IMR-90 (cell line): ENCODE data around the gene INHBE. TPM values are rescaled to one million over a fixed set of nuclear protein-coding genes. Genes with fewer than 3 reads are reported as not detected.
A peak's percentile ranks its signal among the peaks of the same experiment; 100 is the strongest.

Experiments
- ATAC-seq: fragments of 200-7000 bp; cut with Tn5 transposase; 2 replicates; pipeline ENCODE4 v1.9.1; 2020; ENCODE audit warnings: low read depth, mild to moderate bottlenecking, moderate library complexity
- BruUV-seq: library from RNA; stranded (reverse); fragments of 400-500 nt; replicated peaks from 2 replicates; lab custom pipeline; 2021; lab: Mats Ljungman, UMichigan
- CTCF ChIA-PET: fragments of 300-600 bp; formaldehyde crosslinking; extraction: SDS; loops from one replicate; lab custom pipeline; 2021; ENCODE audit warnings: antibody characterized with exemption; lab: Yijun Ruan, JAX
- POLR2A ChIA-PET: fragments of 300-600 bp; sonication (Branson Sonifier 250); formaldehyde crosslinking; loops from one replicate; lab custom pipeline; 2022; ENCODE audit warnings: antibody characterized with exemption; ENCODE audit not compliant: unreplicated experiment; lab: Charles Lee
- DNase-seq: peaks from one replicate; pipeline ENCODE4 v3.0.0; 2013
- H2AFZ ChIP-seq: replicated peaks from 2 replicates; pipeline ENCODE3; 2013; ENCODE audit warnings: low read length, mild to moderate bottlenecking; ENCODE audit not compliant: poor library complexity
- H2AK5ac ChIP-seq: 2 replicates; pipeline ENCODE4 v1.6.1; 2013; ENCODE audit warnings: low read depth, low read length, inconsistent platforms
- H2AK9ac ChIP-seq: replicated peaks from 2 replicates; pipeline ENCODE3; 2013; ENCODE audit warnings: mild to moderate bottlenecking, low read depth, low read length, moderate library complexity; ENCODE audit not compliant: poor library complexity
- H2BK120ac ChIP-seq: 2 replicates; pipeline ENCODE4 v1.6.1; 2013; ENCODE audit warnings: low read depth, low read length, inconsistent platforms
- H2BK15ac ChIP-seq: 3 replicates; pipeline ENCODE4 v1.6.1; 2013; ENCODE audit warnings: low read depth, low read length, inconsistent platforms
- H2BK20ac ChIP-seq: 2 replicates; pipeline ENCODE4 v1.6.1; 2013; ENCODE audit warnings: low read depth, mild to moderate bottlenecking, inconsistent platforms, low read length, moderate library complexity
- H2BK5ac ChIP-seq: 2 replicates; pipeline ENCODE4 v1.6.1; 2013; ENCODE audit warnings: mild to moderate bottlenecking, low read depth, low read length, inconsistent platforms; ENCODE audit not compliant: poor library complexity, severe bottlenecking
- H3K14ac ChIP-seq: replicated peaks from 2 replicates; pipeline ENCODE4 v1.6.1; 2013; ENCODE audit warnings: low read depth, low read length, inconsistent platforms
- H3K18ac ChIP-seq: 2 replicates; pipeline ENCODE4 v1.6.1; 2013; ENCODE audit warnings: low read depth, low read length, control low read depth
- H3K23ac ChIP-seq: 2 replicates; pipeline ENCODE4 v1.6.1; 2013; ENCODE audit warnings: low read depth, low read length, inconsistent platforms
- H3K27ac ChIP-seq: 2 replicates; pipeline ENCODE4 v1.5.1; 2013; ENCODE audit warnings: mild to moderate bottlenecking, control low read depth, low read length; ENCODE audit not compliant: insufficient read depth
- H3K27me3 ChIP-seq: 2 replicates; pipeline ENCODE4 v1.6.1; 2013; ENCODE audit warnings: low read length; ENCODE audit not compliant: control insufficient read depth, insufficient read depth
- H3K36me3 ChIP-seq: 2 replicates; pipeline ENCODE4 v1.6.1; 2013; ENCODE audit warnings: low read length, mixed read lengths; ENCODE audit not compliant: control insufficient read depth, insufficient read depth
- H3K4ac ChIP-seq: 2 replicates; pipeline ENCODE4 v1.6.1; 2013; ENCODE audit warnings: low read depth, low read length, inconsistent platforms
- H3K4me1 ChIP-seq: 2 replicates; pipeline ENCODE4 v1.6.1; 2013; ENCODE audit warnings: low read length, mixed read lengths; ENCODE audit not compliant: control insufficient read depth, insufficient read depth
- H3K4me2 ChIP-seq: 2 replicates; pipeline ENCODE4 v1.6.1; 2013; ENCODE audit warnings: low read depth, mild to moderate bottlenecking, control low read depth, low read length, moderate library complexity
- H3K4me3 ChIP-seq: 2 replicates; pipeline ENCODE4 v1.5.1; 2013; ENCODE audit warnings: low read depth, mild to moderate bottlenecking, control low read depth, low read length, moderate library complexity; ENCODE audit not compliant: insufficient read depth
- H3K56ac ChIP-seq: 2 replicates; pipeline ENCODE4 v1.6.1; 2013; ENCODE audit warnings: low read length, inconsistent platforms; ENCODE audit not compliant: insufficient read depth; ENCODE audit errors: extremely low read depth
- H3K79me1 ChIP-seq, 2 experiments: 2 replicates each; pipeline ENCODE4 v1.6.1; 2013; ENCODE audit warnings: low read length in 2 of 2, inconsistent platforms in 1 of 2, low read depth in 1 of 2
- H3K9ac ChIP-seq: 2 replicates; pipeline ENCODE4 v1.6.1; 2013; ENCODE audit warnings: low read depth, low read length, control low read depth
- H3K9me1 ChIP-seq: 2 replicates; pipeline ENCODE4 v1.6.1; 2013; ENCODE audit warnings: low read length, inconsistent platforms; ENCODE audit not compliant: insufficient read depth
- H3K9me3 ChIP-seq: 2 replicates; pipeline ENCODE4 v1.6.1; 2013; ENCODE audit warnings: low read length; ENCODE audit not compliant: control insufficient read depth, insufficient read depth
- H4K20me1 ChIP-seq: 2 replicates; pipeline ENCODE4 v1.6.1; 2013; ENCODE audit warnings: low read length, inconsistent platforms; ENCODE audit not compliant: insufficient read depth
- H4K5ac ChIP-seq: 2 replicates; pipeline ENCODE4 v1.6.1; 2013; ENCODE audit warnings: mild to moderate bottlenecking, low read depth, low read length, control low read depth
- H4K8ac ChIP-seq, 2 experiments: 2 replicates each; pipeline ENCODE4 v1.6.1; 2013; ENCODE audit warnings: low read depth in 2 of 2, low read length in 2 of 2, control low read depth in 1 of 2, inconsistent platforms in 1 of 2
- H4K91ac ChIP-seq: 2 replicates; pipeline ENCODE4 v1.6.1; 2013; ENCODE audit warnings: low read depth, low read length, inconsistent platforms; ENCODE audit not compliant: insufficient read depth
- BHLHE40 ChIP-seq: fragments of 150-350 bp; IDR thresholded peaks from 2 replicates; pipeline ENCODE4 v1.6.1; 2016; ENCODE audit warnings: mild to moderate bottlenecking, low read depth, low read length
- CEBPB ChIP-seq: IDR thresholded peaks from 2 replicates; pipeline ENCODE4 v1.6.1; 2012; ENCODE audit warnings: low read depth, low read length, improper control_type of control experiment
- MAZ ChIP-seq: IDR thresholded peaks from 2 replicates; pipeline ENCODE4 v1.6.1; 2012; ENCODE audit warnings: low read depth, mild to moderate bottlenecking, low read length, improper control_type of control experiment, moderate library complexity, borderline replicate concordance
- POLR2A ChIP-seq: IDR thresholded peaks from 2 replicates; pipeline ENCODE4 v1.6.1; 2012; ENCODE audit warnings: mild to moderate bottlenecking, low read depth, low read length
- RAD21 ChIP-seq: IDR thresholded peaks from 2 replicates; pipeline ENCODE4 v1.6.1; 2012; ENCODE audit warnings: low read length, improper control_type of control experiment
- RCOR1 ChIP-seq: IDR thresholded peaks from 2 replicates; pipeline ENCODE4 v1.6.1; 2012; ENCODE audit warnings: mild to moderate bottlenecking, low read length, improper control_type of control experiment; ENCODE audit not compliant: insufficient replicate concordance
- WGBS, 2 experiments: methylation state at CpG; one replicate each; pipeline versions ENCODE4 v1.1.5 to v1.1.7; 2013; ENCODE audit warnings: missing lambda C conversion rate in 2 of 2; ENCODE audit not compliant: insufficient read length in 1 of 2; ENCODE audit errors: extremely low coverage in 2 of 2; 5-methylcytosine and 5-hydroxymethylcytosine counted together
- dilution Hi-C: fragments of 300-500 bp; cut with HindIII; formaldehyde crosslinking; loops from one replicate; pipeline ENCODE4 v1.14.3; 2018; ENCODE audit warnings: low sequenced_read_pairs; ENCODE audit not compliant: unreplicated experiment
- in situ Hi-C: fragments of 300-500 bp; cut with MboI; formaldehyde crosslinking; loops from 3 replicates; pipeline ENCODE4 v1.14.3; 2019; ENCODE audit warnings: low sequenced_read_pairs, inconsistent platforms, mixed read lengths
- intact Hi-C: fragments of 100-400 bp; cut with micrococcal nuclease; formaldehyde crosslinking; loops from 2 replicates; pipeline ENCODE4 v1.10.0; 2022
- polyA plus RNA-seq, 3 experiments: library from polyadenylated mRNA; depleted of rRNA; stranded (reverse); fragments of >200 nt; gene quantifications; 2 replicates each; pipeline ENCODE4 v1.2.3, GENCODE V29; 2012; ENCODE audit warnings: low replicate concordance in 1 of 3
- total RNA-seq: library from RNA; depleted of rRNA; stranded (reverse); fragments of >200 nt; gene quantifications from 2 replicates; pipeline ENCODE4 v1.2.3, GENCODE V29; 2012
- TF ChIP-seq, protein P1 (sequence below): fragments of 150-350 bp; IDR thresholded peaks from 2 replicates; pipeline ENCODE4 v1.6.1; 2016; ENCODE audit warnings: low read depth, mild to moderate bottlenecking, low read length, moderate library complexity, borderline replicate concordance

Gene INHBE
- total and polyA plus RNA-seq, 2 of the 4 experiments (the other 2 are of a cell fraction): 0.90 to 1.7 TPM

DNA sequence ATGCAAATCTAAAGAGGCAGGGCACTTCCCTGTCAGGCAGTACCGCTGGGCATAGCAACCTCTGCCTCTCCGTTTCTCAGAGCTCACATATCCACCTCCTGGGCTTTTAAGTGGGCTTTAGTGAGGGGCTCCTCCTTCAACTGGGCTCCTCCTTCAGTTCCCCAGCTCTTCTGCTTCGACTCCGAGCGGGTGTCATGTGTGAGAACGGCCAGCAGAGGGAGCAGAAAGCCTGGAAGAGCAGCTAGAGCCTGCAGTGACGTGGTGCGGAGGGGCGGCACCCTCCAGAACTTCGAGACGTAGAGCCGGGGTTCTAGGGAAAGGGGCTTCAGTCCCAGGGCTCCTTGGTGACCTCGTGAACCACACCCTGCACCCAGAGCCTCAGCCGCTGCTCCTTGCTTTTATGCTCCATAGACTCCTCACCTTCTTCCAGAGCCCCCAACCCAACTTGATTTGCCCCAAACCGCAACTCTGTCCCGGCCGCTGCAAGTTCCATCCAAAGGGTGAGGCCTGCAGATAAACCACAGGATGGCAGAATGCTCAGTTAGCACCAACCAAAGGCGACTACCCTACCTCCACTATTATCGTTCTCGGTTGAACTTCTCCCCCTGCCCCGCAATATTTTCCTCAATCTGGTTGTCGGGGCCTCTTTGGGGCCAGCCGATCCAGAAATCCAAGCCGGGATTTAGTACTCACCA, 4.1 kb downstream of the INHBE start (continued):
- no peak for TF ChIP-seq CEBPB
- peak; percentile 78 for TF ChIP-seq RAD21
- TF ChIP-seq POLR2A: peak; percentile 62; the same call in 1 of the 2 replicates

DNA sequence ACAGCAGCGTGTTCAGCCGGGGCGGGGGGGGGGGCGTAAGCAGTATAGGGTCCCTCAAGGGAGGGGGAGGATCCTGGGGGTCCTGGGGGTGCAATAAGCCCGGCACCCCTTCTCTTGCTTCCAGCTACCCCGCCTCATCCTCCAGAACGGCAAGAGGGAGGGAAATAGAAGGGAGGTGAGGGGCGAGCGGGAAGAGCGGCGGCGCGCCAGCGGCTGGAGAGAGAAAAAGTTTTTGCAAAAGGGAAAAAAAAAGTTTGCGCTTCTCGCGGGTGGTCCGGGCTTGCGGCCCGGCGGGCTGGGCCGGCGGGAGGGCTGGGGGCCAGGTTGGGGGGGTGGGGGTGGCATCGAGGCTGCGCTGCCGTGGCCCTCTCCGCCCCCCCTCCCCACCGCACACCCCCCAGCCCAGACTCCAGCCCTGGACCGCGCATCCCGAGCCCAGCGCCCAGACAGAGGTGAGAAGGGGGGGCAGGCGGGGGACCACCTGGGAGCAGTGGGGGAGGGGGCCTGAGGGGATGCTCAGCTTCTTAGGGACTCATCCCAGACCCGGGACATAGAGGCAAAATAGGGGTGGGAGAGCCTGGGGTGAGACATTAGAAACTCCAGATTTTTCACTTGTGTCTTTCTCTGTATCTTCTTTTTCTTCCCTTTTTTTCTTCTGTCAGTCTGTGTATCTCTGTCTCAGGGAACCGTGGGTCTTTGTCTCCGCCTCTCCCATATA, 4.8 kb downstream of the INHBE start, which contains the start of gene GLI1:
GLI1 (plus strand) TSS at position 36 of the 718 bp plus-strand sequence. CDS start 3,907 bp downstream, outside the sequence.
- no peak for ATAC-seq
- WGBS, 2 experiments: no CpG with 5 or more reads among the region's 36 CpGs
- POLR2A ChIA-PET: no interaction called here

More for the DNA sequence above, 4.8 kb downstream of the INHBE start, which contains the start of gene GLI1:
- H4K20me1 ChIP-seq: no peaks in the 10 kb centered on the region
- peak within 1 kb of the TSS; percentile 76 for H4K5ac ChIP-seq
- H2BK15ac ChIP-seq: peak within 1 kb of the TSS; percentile 97; the same call in 2 of the 3 replicates
- H3K27ac ChIP-seq: peak within 1 kb of the TSS; percentile 66
- H2AK9ac ChIP-seq: peak within 1 kb of the TSS; percentile 97
- peak within 1 kb of the TSS; percentile 45 for H3K18ac ChIP-seq
- TF ChIP-seq, protein P1, sequence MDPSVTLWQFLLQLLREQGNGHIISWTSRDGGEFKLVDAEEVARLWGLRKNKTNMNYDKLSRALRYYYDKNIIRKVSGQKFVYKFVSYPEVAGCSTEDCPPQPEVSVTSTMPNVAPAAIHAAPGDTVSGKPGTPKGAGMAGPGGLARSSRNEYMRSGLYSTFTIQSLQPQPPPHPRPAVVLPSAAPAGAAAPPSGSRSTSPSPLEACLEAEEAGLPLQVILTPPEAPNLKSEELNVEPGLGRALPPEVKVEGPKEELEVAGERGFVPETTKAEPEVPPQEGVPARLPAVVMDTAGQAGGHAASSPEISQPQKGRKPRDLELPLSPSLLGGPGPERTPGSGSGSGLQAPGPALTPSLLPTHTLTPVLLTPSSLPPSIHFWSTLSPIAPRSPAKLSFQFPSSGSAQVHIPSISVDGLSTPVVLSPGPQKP: no peak
- TF ChIP-seq MAZ (peak; percentile 6; the same call in 1 of the 2 replicates), RCOR1 (no peak), POLR2A (no peak), CEBPB (no peak), BHLHE40 (no peak), RAD21 (no peak)
- dilution Hi-C loops (no loop called here), in situ Hi-C loops (no loop called here), intact Hi-C loops (loop anchor here (1.0 to 5.0 kb wide), 3 partner anchors 23 to 232 kb away; partner anchors contain the start of gene OS9)
- CTCF ChIA-PET: interaction anchor here (1.1 to 1.6 kb wide), 6 partner anchors 8 to 195 kb away, joined by 3 to 4 read pairs (median 4); no protein-coding TSS in a partner anchor
- H2AFZ ChIP-seq: peak within 1 kb of the TSS; percentile 98
- H3K14ac ChIP-seq: peak within 1 kb of the TSS; percentile 96
- peaks cover 20% of the 10 kb centered on the region for H3K4me1 ChIP-seq
- H2AK5ac ChIP-seq: peak within 1 kb of the TSS; percentile 85
- H3K56ac ChIP-seq: peak within 1 kb of the TSS; percentile 70
- peaks cover 10% of the 10 kb centered on the region for H3K9me1 ChIP-seq
- no peaks in the 10 kb centered on the region for H3K9me3 ChIP-seq
- no peaks in the 10 kb centered on the region for H3K27me3 ChIP-seq
- no TSS peak for BruUV-seq
- H3K23ac ChIP-seq: peak within 1 kb of the TSS; percentile 95; the same call in 1 of the 2 replicates
- peak within 1 kb of the TSS; percentile 92 for H4K91ac ChIP-seq
- peak within 1 kb of the TSS; percentile 58 for H2BK5ac ChIP-seq
- peak within 1 kb of the TSS; percentile 93 to 97 for H4K8ac ChIP-seq
- H2BK20ac ChIP-seq: peak within 1 kb of the TSS; percentile 77
- peak within 1 kb of the TSS; percentile 90 for H3K4me2 ChIP-seq
- peak within 1 kb of the TSS; percentile 95 for H3K4ac ChIP-seq
- peak; percentile 28 for DNase-seq
- no peaks in the 10 kb centered on the region for H3K36me3 ChIP-seq
- peak within 1 kb of the TSS; percentile 58 for H3K4me3 ChIP-seq
- H3K9ac ChIP-seq: peak within 1 kb of the TSS; percentile 56
- H2BK120ac ChIP-seq: peak within 1 kb of the TSS; percentile 88
- H3K79me1 ChIP-seq: peaks cover 0 to 6% of the 10 kb centered on the region in 2 experiments; a peak in 1 of 4 replicates
